Ramos (cell line): ENCODE measurements around the gene ALG12.

ENCODE experiments used
- in situ Hi-C: fragments of 300-500 bp; cut with MboI; formaldehyde crosslinking; loops from one replicate; pipeline ENCODE4 v1.14.3; 2022; ENCODE audit warnings: low sequenced_read_pairs; ENCODE audit not compliant: unreplicated experiment

ALG12 gene

DNA sequence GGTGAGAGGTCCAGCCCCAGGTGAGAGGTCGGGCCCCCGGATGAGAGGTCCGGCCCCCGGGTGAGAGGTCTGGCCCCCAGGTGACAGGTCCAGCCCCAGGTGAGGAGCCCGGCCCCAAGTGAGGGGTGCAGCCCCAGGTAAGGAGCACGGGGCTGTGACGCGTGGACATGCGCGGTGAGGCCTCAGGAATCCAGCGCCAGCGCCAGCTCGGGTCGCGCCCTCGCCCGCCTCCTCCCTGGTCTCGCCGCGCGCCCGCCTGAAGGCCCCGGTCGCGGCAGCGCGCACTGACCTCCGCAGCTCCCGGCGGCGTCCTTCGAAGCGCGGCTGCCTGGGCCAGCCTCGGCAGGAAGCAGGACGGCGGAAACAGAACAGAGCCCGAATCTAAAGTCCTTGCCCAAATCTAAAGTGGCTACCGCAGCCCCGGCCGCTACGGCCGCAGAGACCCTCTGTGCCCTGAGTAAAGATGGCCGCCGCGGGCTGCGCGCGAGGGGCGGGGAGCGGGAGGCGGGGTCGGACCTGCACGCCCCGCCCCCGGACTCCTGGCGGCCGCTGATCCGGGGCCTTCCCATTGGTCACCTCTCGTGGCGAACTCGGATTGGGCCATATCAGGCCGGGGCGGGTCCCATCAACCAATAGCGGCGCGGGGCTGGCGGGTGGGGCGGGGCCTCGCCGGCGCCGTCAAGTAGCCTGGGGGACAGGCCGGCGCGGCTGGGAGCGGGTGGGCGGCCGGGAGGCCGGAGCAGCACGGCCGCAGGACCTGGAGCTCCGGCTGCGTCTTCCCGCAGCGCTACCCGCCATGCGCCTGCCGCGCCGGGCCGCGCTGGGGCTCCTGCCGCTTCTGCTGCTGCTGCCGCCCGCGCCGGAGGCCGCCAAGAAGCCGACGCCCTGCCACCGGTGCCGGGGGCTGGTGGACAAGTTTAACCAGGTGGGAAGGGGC is at the start of gene ALG12, which contains the start of gene CRELD2:
ALG12 (minus strand) TSS at position 465 of the 937 bp plus-strand sequence. CDS start 4,673 bp downstream, outside the sequence.
CRELD2 (plus strand) TSS at position 661 of the 937 bp plus-strand sequence; CDS start at position 797, 136 bp downstream.
- in situ Hi-C loops = no loop called here

- in situ Hi-C loops = no loop called here
Measured at GRCh38 chr22:49967706-49968208, 49.5 kb upstream of the ALG12 start.

GRCh38 chr22:49966774-49967705 is 48.8 kb upstream of the ALG12 start:
- in situ Hi-C loops = no loop called here

- in situ Hi-C loops = no loop called here
Measured at GRCh38 chr22:49966041-49966773, 48.0 kb upstream of the ALG12 start.

GRCh38 chr22:49965091-49966040 is 47.1 kb upstream of the ALG12 start:
- in situ Hi-C loops = no loop called here

DNA sequence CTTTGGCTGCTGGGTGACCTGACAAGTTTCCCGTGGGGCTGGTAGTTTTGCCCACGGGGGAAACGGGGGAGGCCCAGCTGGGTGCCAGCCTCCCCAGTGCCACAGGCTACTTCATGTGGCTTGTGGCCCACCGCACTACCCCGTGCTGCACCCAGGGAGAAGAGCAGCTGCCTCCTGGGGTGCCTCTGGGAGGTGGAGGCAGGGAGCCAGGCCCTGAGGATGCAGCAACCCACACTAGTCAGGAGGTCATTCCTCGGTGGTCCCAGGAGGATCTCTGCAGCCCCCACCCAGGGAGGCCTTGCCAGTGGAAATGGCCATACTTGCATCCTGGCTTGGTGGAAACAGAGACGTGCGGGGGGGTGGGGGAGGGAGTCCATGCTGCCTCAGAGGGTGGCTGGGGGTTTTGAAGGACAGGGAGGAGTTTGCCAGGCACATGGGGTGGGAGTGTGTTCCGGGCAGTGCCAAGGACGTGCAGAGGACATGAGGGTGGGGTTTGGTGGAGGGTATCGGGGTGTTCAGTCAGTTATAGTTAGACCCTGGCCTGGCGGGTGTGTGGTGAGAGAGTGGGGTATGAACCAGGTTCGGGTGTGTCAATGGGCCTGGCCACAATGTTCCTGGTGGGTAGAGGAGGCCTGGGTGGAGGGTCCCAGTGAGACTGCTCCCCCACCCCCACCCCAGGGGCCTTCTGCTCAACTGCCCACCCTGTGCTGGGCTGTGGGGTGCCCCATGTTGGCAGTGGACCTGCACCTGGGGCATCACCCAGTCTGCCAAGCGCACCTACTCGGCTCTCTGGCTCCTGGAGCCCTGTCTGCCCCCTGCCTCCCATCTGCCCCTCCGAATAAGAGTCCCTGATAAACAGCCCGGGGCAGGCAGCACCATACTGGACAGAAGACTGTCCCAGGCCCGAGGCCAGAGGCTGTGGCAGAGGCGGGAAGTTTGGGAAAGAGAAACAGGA is 46.2 kb upstream of the ALG12 start:
- in situ Hi-C loops = no loop called here

DNA sequence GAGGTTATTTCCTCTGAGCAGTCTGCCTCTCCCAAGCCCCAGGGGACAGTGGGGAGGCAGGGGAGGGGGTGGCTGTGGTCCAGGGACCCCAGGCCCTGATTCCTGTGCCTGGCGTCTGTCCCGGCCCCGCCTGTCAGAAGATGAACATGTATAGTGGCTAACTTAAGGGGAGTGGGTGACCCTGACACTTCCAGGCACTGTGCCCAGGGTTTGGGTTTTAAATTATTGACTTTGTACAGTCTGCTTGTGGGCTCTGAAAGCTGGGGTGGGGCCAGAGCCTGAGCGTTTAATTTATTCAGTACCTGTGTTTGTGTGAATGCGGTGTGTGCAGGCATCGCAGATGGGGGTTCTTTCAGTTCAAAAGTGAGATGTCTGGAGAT is 45.4 kb upstream of the ALG12 start:
- in situ Hi-C loops = no loop called here

DNA sequence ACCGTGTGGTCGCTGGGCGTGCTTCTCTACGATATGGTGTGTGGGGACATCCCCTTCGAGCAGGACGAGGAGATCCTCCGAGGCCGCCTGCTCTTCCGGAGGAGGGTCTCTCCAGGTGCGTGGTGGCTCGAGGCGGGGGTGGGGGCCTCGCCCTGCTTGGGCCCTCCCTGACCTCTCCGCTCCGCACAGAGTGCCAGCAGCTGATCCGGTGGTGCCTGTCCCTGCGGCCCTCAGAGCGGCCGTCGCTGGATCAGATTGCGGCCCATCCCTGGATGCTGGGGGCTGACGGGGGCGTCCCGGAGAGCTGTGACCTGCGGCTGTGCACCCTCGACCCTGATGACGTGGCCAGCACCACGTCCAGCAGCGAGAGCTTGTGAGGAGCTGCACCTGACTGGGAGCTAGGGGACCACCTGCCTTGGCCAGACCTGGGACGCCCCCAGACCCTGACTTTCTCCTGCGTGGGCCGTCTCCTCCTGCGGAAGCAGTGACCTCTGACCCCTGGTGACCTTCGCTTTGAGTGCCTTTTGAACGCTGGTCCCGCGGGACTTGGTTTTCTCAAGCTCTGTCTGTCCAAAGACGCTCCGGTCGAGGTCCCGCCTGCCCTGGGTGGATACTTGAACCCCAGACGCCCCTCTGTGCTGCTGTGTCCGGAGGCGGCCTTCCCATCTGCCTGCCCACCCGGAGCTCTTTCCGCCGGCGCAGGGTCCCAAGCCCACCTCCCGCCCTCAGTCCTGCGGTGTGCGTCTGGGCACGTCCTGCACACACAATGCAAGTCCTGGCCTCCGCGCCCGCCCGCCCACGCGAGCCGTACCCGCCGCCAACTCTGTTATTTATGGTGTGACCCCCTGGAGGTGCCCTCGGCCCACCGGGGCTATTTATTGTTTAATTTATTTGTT is 44.8 kb upstream of the ALG12 start:
- in situ Hi-C loops = no loop called here

DNA sequence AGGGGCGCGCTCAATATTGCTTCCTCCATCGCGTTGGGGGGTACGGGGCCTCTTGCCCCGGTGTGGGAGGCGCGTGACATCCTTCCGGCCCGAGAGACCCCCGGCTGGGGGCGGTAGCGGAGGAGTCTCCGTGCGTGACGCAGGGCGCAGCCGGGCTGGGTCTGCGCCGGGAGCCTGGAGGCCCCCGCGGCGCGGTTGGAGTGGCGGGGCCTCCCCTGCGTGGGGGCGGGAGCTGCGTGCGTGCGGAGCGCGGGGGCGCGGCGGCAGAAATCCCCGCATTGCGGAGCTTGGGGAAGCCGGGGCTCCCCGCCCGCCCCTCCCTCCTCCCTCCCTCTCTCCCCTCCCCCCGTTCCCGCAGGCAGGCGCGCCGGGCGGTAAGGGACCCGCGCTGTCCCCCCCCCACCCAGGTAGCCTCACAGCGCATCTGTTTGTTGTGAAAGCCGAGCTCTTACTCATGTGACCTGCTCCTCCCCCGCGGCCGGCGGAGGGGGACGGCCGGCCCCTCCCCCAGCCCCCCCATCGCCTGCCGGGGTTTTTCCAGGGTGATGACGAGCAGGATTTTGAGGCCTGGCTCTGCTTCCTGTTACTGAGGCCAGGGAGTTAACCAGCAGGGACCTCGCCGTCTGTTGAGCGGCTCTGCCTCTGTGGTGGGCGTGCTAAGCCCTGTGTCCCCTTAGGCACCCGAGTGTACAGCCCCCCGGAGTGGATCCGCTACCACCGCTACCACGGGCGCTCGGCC is 43.9 kb upstream of the ALG12 start:
- in situ Hi-C loops = no loop called here

DNA sequence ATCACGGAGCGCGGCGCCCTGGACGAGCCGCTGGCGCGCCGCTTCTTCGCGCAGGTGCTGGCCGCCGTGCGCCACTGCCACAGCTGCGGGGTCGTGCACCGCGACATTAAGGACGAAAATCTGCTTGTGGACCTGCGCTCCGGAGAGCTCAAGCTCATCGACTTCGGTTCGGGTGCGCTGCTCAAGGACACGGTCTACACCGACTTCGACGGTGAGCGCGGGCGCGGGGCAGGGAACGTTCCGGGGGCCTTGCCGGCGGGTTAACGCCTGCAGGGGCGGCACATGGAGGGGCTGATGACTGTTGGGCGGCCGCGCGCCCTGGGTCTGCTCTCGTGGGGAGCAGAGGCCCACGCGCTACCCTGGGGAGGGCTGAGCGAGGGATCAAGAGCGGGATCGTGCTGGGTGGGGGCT is 43.4 kb upstream of the ALG12 start:
- in situ Hi-C loops = no loop called here

- in situ Hi-C loops = no loop called here
Measured at GRCh38 chr22:49961005-49961600, 42.9 kb upstream of the ALG12 start.

DNA sequence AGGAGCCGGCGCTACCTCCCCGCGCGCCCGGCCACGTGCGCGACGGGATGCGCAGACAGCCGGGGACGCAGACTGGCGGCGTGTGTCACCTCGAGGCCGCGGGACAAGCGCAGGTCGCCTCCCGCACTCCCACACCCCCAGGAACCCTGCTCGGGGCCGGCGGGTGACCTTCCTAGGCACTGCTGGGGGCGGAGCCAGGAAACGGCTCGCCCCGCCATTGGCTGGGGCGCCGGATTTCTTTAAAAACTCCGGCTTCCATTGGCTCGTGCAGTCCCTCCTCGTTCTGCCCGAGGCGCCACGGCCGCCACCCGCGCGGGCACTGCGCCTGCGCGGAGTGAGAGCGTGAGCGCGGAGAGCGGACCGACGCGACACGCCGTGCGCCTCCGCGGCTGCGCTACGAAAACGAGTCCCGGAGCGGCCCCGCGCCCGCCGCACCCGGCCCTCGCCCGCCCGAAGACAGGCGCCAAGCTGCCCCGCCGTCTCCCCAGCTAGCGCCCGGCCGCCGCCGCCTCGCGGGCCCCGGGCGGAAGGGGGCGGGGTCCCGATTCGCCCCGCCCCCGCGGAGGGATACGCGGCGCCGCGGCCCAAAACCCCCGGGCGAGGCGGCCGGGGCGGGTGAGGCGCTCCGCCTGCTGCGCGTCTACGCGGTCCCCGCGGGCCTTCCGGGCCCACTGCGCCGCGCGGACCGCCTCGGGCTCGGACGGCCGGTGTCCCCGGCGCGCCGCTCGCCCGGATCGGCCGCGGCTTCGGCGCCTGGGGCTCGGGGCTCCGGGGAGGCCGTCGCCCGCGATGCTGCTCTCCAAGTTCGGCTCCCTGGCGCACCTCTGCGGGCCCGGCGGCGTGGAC is 42.1 kb upstream of the ALG12 start, which contains the start of gene PIM3:
PIM3 (plus strand) TSS at position 614 of the 846 bp plus-strand sequence; CDS start at position 790, 176 bp downstream.
- in situ Hi-C loops = no loop called here

DNA sequence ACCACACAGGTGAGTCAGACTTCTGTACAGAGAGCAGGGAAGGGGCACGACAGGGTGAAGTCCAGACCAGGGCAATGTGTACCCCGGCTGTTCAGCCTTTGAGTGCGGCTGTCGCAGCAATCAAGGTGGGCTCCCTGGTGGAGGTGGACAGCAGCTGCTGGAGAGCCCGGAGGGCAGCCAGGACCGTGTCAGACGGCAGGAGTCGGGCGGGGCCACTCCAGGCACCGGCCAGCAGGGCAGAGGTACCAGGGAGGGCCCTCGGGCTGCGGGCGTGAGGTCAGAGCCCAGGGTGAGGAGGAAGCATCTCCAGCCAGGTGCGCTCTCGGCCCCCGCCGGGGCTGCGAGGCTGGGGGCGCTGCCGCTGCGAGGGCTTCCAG is 41.5 kb upstream of the ALG12 start:
- in situ Hi-C loops = no loop called here

GRCh38 chr22:49958931-49959781 is 40.9 kb upstream of the ALG12 start:
- in situ Hi-C loops = no loop called here
